Loucy (cell line): ENCODE data around the gene TBL1XR1.

Source experiments
- EZH2phosphoT487 ChIP-seq: fragments of 200-600 bp; IDR thresholded peaks from 2 replicates; pipeline ENCODE4 v1.6.1; 2018; ENCODE audit warnings: antibody characterized with exemption, mild to moderate bottlenecking, moderate library complexity, borderline replicate concordance
- TF ChIP-seq, protein P1 (sequence below): fragments of 200-600 bp; sonication (generic); conservative IDR thresholded peaks from 2 replicates; pipeline ENCODE4 v1.5.1; 2014; ENCODE audit warnings: mild to moderate bottlenecking, antibody characterized with exemption, low read length

- TF ChIP-seq, protein P1, sequence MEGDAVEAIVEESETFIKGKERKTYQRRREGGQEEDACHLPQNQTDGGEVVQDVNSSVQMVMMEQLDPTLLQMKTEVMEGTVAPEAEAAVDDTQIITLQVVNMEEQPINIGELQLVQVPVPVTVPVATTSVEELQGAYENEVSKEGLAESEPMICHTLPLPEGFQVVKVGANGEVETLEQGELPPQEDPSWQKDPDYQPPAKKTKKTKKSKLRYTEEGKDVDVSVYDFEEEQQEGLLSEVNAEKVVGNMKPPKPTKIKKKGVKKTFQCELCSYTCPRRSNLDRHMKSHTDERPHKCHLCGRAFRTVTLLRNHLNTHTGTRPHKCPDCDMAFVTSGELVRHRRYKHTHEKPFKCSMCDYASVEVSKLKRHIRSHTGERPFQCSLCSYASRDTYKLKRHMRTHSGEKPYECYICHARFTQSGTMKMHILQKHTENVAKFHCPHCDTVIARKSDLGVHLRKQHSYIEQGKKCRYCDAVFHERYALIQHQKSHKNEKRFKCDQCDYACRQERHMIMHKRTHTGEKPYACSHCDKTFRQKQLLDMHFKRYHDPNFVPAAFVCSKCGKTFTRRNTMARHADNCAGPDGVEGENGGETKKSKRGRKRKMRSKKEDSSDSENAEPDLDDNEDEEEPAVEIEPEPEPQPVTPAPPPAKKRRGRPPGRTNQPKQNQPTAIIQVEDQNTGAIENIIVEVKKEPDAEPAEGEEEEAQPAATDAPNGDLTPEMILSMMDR: no peak
- TF ChIP-seq EZH2phosphoT487: no peak
Observed at GRCh38 chr3:177058648-177059047, 138.6 kb downstream of the TBL1XR1 start.
